Measurements from ENCODE around the gene PRMT7.
"Not testable (repeated sequence)": the region's sequence is repeated elsewhere in the genome, so short reads cannot be mapped to it uniquely, and the experiment has no call there.

Gene PRMT7

GRCh38 chr16:68283801-68284598 is 26.8 kb upstream of the PRMT7 start:
- no peak for DNase-seq (ENCODE audit: low spot score)

DNA sequence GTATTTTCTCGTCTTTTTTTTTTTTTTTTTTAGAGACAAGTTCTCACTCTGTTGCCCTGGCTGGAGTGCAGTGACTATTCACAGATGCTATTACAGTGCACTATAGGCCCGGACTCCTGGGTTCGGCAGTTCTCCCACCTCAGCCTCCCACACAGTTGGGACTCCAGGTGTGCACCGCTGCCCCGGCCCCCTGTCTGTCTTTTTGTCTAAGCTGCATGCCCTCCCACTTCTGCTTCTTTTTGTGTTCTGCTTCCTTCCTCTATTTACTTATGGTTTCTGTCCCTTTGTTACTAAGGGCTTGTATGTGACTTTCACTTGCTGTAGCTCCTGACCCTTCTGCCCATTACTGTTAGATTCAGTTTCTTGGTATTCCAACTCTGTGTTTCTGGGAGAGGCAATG is 26.0 kb upstream of the PRMT7 start:
- DNase-seq (ENCODE audit: low spot score): no peak

DNA sequence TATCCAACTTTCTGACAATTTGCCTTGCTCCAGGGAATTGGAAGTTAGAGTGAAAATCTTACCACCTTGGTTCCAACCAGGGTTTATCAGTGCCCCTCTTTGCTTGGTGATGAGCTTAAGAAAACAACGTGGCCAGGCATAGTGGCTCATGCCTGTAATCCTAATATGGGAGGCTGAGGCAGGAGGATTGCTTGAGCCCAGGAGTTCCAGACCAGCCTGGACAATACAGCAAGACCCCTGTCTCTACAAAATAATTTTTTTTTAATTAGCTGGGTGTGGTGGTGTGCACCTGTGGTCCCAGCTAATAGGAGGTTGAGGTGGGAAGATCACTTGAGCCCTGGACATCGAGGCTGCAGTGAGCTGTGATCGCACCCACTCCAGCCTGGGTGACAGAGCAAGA is 25.1 kb upstream of the PRMT7 start:
- DNase-seq (ENCODE audit: low spot score): no peak

GRCh38 chr16:68286153-68287074 is 24.4 kb upstream of the PRMT7 start:
- DNase-seq (ENCODE audit: low spot score): no peak

- no peak for DNase-seq (ENCODE audit: low spot score)
Measured at GRCh38 chr16:68287276-68288251, 23.3 kb upstream of the PRMT7 start.

DNA sequence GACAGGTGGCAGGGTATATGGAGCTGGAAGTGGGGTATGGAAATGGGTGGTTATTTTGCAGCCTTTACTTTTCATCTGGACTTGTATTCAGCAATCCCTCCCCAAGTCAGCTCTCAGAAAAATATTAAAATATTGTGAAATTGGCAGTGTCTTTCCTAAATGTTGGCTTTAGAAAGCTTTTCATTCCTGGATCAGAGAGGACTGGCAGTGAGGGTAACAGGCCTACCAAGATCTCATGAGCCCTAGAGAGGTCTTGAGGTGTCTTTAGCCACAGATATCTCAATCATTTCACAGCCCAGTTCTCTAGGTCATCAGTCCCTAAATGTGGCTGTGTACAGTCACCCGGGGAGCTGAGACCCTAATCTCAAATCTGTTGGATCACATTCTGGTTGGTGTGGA is 22.6 kb upstream of the PRMT7 start:
- no peak for DNase-seq (ENCODE audit: low spot score)

- not testable (repeated sequence) for DNase-seq (ENCODE audit: low spot score)
Measured at GRCh38 chr16:68288796-68289195, 22.0 kb upstream of the PRMT7 start.

- DNase-seq (ENCODE audit: low spot score): no peak
Measured at GRCh38 chr16:68289202-68289601, 21.6 kb upstream of the PRMT7 start.

DNA sequence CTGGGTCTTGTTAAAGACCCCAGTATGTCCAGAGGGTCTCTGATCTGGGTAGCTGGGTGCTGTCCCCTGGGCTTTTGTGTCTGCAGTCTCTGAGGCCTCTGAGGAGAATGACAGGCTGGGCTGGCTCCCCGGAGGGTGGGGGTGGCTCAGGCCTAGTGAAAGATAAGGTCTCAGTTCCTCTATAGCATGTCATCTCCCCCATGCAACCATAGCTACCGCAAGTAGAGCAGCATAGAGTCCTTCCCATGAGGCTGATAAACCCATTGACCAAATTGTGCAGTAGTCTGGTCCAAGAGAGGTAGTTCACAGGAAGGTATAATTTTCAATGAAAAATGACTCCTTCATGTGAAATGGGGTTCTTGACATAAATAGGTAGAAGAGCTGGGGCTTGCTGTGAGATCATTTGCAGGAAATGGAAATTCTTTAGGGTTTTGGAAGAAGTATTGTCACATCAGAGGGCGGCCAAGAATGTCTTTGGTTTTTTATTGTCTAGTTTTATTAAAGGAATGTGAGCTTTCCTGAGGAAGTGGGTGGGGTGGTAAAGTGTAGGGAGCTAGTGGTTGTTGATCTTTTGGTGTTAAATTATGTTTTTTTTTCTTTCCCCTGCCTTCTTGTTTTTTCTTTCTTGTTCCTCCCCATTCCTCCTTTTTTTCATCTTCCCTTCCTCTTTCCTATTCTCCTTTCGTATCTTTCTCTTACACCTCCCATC is 21.0 kb upstream of the PRMT7 start:
- DNase-seq (ENCODE audit: low spot score): no peak

DNA sequence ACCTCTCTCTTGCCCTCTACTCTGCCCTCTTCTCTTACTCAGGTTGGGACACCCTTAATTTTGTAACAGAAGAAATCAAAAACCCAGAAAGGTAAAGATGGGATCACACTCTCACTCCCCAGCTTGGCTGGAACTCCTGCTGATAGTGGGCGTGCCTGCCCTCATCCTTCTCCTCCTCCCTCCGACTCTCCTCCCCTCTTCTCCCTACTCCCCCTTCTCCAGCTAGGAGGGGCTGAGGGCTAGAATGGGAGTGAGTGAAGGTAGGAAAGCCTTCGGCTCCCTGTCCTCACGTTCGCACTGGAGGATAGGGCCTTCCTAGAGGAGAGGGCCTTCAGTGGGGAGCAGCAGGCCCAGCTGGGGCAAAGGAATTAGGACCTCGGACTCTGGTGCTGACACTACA is 20.4 kb upstream of the PRMT7 start:
- DNase-seq (ENCODE audit: low spot score): no peak

GRCh38 chr16:68291227-68291626 is 19.6 kb upstream of the PRMT7 start:
- DNase-seq (ENCODE audit: low spot score): no peak

DNA sequence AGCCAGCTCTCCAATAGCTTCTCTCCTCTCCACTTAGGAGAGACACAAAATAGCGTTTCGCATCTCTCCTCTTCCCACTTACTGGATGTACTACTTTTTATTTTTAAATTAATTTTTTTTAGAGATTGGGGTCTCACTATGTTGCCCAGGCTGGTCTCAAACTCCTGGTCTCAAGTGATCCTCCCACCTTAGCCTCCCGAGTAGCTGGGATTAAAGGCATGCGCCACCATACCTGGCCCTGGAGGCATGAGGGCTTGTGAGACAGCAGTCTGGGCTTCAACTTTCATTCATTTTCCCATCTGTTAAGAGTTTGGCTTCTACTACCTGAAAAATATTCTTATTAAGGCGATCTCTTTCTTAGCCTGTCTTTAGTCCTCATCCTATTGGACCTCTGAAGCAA is 18.4 kb upstream of the PRMT7 start:
- no peak for DNase-seq (ENCODE audit: low spot score)

- DNase-seq (ENCODE audit: low spot score): no peak
Measured at GRCh38 chr16:68296291-68296690, 14.5 kb upstream of the PRMT7 start.

GRCh38 chr16:68296693-68297092 is 14.1 kb upstream of the PRMT7 start:
- no peak for DNase-seq (ENCODE audit: low spot score)

DNA sequence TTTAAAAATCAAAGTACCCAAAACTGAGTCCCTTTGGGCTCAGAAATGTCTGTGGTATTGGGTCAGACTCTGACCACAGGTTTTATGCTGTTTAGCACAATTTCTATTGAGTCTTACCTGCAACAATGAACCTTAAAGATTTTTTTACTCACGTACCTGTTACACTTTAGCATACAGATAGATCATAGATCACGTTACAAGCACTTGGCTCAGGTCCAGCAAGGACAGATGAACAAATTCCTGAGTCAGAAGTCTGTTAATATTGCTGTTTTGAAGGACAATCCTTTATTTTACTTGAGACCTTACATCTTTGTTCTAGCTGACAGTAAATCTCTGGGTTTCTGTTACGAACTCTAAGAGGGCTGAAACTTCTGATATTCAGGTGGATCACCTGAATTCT is 12.9 kb upstream of the PRMT7 start:
- DNase-seq (ENCODE audit: low spot score): no peak

DNA sequence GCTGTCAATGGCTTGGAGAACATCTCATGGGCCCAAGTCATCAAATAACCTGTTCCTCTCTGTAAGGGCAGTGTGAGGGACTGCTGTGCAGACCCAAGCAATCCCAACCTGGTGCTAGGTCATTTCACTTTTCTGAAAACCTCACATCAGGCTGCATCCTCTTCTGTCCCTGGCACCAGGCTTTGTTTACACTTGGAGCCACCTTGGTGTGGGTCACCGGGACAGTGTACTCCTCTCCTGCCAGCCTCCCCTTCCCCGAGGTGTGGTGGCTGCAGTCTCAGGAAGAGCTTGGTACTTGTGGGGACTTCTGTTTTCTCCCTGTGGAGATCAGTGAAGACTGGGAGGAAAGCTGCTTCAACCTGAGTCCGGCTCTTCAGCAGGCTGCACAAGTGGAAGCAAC is 12.5 kb upstream of the PRMT7 start:
- DNase-seq (ENCODE audit: low spot score): no peak

- no peak for DNase-seq (ENCODE audit: low spot score)
Measured at GRCh38 chr16:68298907-68299561, 11.8 kb upstream of the PRMT7 start.

- DNase-seq (ENCODE audit: low spot score): no peak
Measured at GRCh38 chr16:68299571-68300453, 11.0 kb upstream of the PRMT7 start.

DNA sequence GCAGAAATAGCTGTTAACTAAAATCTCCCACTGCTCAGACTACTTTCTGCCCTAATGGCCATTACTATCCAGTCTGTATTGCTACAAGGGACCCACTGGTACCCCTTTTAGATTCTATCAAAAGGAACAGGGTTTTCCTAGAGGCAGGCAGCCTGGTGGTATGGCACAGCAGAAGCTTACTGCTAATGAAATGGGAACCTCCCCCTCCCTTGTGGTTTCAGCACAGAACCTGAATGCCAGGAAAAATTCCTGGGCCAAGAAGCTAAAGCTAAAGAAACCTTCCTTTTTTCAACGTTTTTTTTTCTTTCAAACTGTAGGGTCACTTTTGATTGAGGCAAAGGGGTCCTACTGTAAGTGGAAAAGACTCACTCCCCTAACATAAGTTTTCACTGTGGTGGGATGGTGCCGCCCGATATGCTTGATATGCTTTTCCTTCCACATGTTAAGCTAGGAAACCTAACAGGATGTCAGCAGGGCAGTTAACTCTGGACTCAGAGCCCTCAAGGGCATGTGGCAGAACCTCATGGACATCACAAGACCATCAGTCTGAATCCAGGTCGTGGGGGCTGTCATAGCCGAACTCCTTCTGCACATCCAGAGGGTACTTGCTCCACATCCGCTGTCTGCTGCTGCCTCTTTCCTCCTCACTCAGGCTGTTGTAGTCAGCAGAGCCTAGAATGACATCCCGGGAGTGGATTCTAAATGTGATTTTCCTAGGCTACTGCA is 9.9 kb upstream of the PRMT7 start:
- DNase-seq (ENCODE audit: low spot score): no peak

All from HuH-7.5 (cell line).